Activated T-cell treated with anti-CD3 and anti-CD28 coated beads, Interleukin-2, amount 50 U/mL, for 4 hours (primary cell): ENCODE data around the gene TCP1. TPM values are rescaled to one million over a fixed set of nuclear protein-coding genes. Genes with fewer than 3 reads are reported as not detected.
A peak's percentile ranks its signal among the peaks of the same experiment; 100 is the strongest.
"Not testable (repeated sequence)": the region's sequence is repeated elsewhere in the genome, so short reads cannot be mapped to it uniquely, and the experiment has no call there.

Experiments used
- ATAC-seq, 2 donors: fragments of 200-7000 bp; cut with Tn5 transposase; one replicate each; pipeline ENCODE4 v1.10.0; 2021
- DNase-seq: peaks from one replicate; pipeline ENCODE4 v3.0.0-alpha.2; 2020
- H3K27me3 Mint-ChIP-seq: one replicate; pipeline ENCODE4 v1.8.0; 2021; ENCODE audit warnings: low read depth, mixed read lengths
- H3K36me3 Mint-ChIP-seq: one replicate; pipeline ENCODE4 v1.8.0; 2022; ENCODE audit warnings: mixed read lengths; ENCODE audit not compliant: insufficient read depth
- H3K4me1 Mint-ChIP-seq: one replicate; pipeline ENCODE4 v1.8.0; 2021; ENCODE audit warnings: low read depth, mixed read lengths
- H3K4me3 Mint-ChIP-seq: one replicate; pipeline ENCODE4 v1.8.0; 2021; ENCODE audit warnings: mild to moderate bottlenecking, moderate library complexity, mixed read lengths
- H3K9me3 Mint-ChIP-seq: one replicate; pipeline ENCODE4 v1.8.0; 2021; ENCODE audit warnings: mixed read lengths
- total RNA-seq, 3 donors: library from RNA; stranded (reverse); gene quantifications; one replicate each; pipeline ENCODE4 v1.2.1, GENCODE V29; 2021

Gene TCP1
- total RNA-seq, 3 donors from 2014 or later: 623 to 691 (median 686) TPM

DNA sequence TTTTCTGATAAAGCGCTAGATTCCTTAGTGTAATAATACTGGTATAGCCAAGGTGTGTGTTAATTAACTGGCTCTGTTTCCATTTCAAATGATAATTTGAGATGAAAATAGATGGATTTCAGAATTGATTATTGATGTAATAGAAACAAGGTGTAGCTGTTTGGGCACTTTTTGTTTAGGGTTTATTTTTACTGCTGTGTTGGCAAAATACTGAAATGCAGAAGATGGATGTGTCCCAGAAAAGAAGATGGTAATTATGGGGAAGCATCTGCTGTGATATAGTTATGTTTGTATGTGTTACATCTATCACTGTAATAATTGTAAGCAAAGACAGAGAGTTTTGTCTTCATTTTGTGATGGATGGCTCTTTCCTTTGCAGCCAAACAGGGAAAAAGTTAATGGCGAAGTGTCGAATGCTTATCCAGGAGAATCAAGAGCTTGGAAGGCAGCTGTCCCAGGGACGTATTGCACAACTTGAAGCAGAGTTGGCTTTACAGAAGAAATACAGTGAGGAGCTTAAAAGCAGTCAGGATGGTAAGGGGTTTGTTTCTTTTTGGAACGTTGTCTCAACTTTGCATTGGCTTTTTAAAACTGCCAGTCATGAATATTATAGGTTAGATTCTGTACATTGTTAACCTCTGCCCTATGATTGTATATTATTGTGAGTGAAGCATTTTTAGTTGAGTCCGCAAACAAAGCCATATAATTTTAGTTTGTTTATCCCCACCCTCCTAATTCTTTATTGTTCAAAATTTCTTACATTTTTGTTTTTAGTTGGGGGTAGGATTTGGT is 36.1 kb downstream of the TCP1 start:
- Mint-ChIP-seq H3K27me3 (no peaks in the 10 kb centered on the region), H3K36me3 (peaks cover 49% of the 10 kb centered on the region), H3K4me1 (peaks cover 5% of the 10 kb centered on the region), H3K9me3 (no peaks in the 10 kb centered on the region), H3K4me3 (no peak overlapping the region)
- no peak for ATAC-seq
- no peak for DNase-seq

- ATAC-seq (no peak), DNase-seq (no peak)
- peaks cover 2% of the 10 kb centered on the region for H3K4me1 Mint-ChIP-seq
- H3K27me3 Mint-ChIP-seq: no peaks in the 10 kb centered on the region
- peaks cover 49% of the 10 kb centered on the region for H3K36me3 Mint-ChIP-seq
- H3K4me3 Mint-ChIP-seq: no peak overlapping the region
- H3K9me3 Mint-ChIP-seq: no peaks in the 10 kb centered on the region
These were observed 38.0 kb downstream of the TCP1 start for GRCh38 chr6:159751448-159751847.

GRCh38 chr6:159748127-159748526 is 41.3 kb downstream of the TCP1 start:
- peaks cover 55% of the 10 kb centered on the region for H3K36me3 Mint-ChIP-seq
- H3K4me3 Mint-ChIP-seq, DNase-seq, H3K27me3 Mint-ChIP-seq, H3K4me1 Mint-ChIP-seq, H3K9me3 Mint-ChIP-seq, ATAC-seq: not testable (repeated sequence)

GRCh38 chr6:159746759-159747158 is 42.6 kb downstream of the TCP1 start:
- ATAC-seq (no peak), DNase-seq (no peak)
- Mint-ChIP-seq H3K9me3 (no peaks in the 10 kb centered on the region), H3K4me3 (no peak overlapping the region), H3K4me1 (peaks cover 9% of the 10 kb centered on the region), H3K27me3 (no peaks in the 10 kb centered on the region), H3K36me3 (peaks cover 58% of the 10 kb centered on the region)

GRCh38 chr6:159745081-159745480 is 44.3 kb downstream of the TCP1 start:
- DNase-seq: no peak
- Mint-ChIP-seq H3K36me3 (peaks cover 63% of the 10 kb centered on the region), H3K27me3 (no peaks in the 10 kb centered on the region), H3K4me1 (peaks cover 14% of the 10 kb centered on the region), H3K9me3 (no peaks in the 10 kb centered on the region), H3K4me3 (no peak overlapping the region)
- ATAC-seq: no peak

DNA sequence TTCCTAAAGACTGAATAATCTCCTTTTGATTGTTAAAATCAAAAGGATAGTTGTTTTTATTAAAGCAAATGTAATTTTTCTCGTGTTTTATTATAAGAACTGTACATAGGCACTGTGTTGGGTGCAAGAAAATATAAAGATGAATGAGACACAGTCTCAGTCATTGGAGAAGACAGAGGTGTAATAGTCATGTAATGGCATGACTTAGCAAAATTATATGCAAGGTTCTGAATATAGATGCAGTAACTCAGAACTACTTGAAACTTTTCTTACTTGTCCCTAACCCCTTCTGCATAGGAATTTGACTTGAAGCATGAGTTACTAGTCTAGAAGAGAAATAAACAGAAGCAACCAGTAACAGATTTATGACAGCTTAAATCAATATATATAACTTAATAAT is 47.2 kb downstream of the TCP1 start:
- peaks cover 27% of the 10 kb centered on the region for H3K4me1 Mint-ChIP-seq
- no peaks in the 10 kb centered on the region for H3K27me3 Mint-ChIP-seq
- peaks cover 54% of the 10 kb centered on the region for H3K36me3 Mint-ChIP-seq
- DNase-seq: no peak
- H3K4me3 Mint-ChIP-seq: no peak overlapping the region
- H3K9me3 Mint-ChIP-seq: no peaks in the 10 kb centered on the region
- ATAC-seq: no peak

DNA sequence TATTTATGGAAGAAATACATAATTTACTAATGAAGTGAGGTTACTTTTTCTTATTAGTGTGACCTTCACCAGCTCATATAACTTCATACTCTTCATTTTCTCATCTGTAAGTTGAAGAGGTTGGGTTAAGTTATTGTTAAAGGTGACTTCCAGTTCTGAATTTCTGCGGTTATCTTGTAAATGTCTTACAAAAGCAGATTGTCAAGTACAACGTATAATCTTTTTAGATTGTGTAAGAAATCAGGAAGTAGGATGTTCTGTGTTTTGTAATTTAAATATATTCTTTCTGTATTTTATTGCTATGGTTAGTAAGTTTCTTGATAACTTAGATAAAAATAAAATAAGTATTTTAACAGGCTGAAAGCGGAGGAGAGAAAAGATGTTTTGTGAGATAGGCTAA is 50.1 kb downstream of the TCP1 start:
- DNase-seq (no peak), ATAC-seq (no peak)
- Mint-ChIP-seq H3K9me3 (no peaks in the 10 kb centered on the region), H3K4me3 (no peak overlapping the region), H3K36me3 (peaks cover 36% of the 10 kb centered on the region), H3K27me3 (no peaks in the 10 kb centered on the region), H3K4me1 (peaks cover 33% of the 10 kb centered on the region)

GRCh38 chr6:159736908-159737307 is 52.5 kb downstream of the TCP1 start:
- H3K9me3 Mint-ChIP-seq: no peaks in the 10 kb centered on the region
- no peaks in the 10 kb centered on the region for H3K27me3 Mint-ChIP-seq
- DNase-seq (no peak), ATAC-seq (no peak)
- H3K4me1 Mint-ChIP-seq: peaks cover 42% of the 10 kb centered on the region
- peaks cover 25% of the 10 kb centered on the region for H3K36me3 Mint-ChIP-seq
- no peak overlapping the region for H3K4me3 Mint-ChIP-seq

DNA sequence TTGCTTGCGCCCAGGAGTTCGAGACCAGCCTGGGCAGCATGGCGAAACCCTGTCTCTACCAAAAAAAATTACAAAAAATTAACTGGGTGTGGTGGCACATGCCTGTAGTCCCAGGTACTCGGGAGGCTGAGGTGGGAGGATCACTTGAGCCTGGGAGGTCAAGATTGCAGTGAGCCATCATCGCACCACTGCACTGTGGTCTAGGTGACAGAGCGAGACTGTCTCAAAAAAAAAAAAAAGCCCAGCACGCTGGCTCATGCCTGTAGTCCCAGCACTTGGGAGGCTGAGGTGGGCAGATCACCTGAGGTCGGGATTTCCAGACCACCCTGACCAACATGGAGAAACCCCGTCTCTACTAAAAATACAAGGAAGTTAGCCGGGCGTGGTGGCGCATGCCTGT is 56.0 kb downstream of the TCP1 start:
- ATAC-seq, H3K4me3 Mint-ChIP-seq: not testable (repeated sequence)

GRCh38 chr6:159732550-159732949 is 56.9 kb downstream of the TCP1 start:
- not testable (repeated sequence) for H3K27me3 Mint-ChIP-seq, ATAC-seq, H3K4me3 Mint-ChIP-seq, H3K36me3 Mint-ChIP-seq, H3K9me3 Mint-ChIP-seq, DNase-seq
- H3K4me1 Mint-ChIP-seq: peaks cover 58% of the 10 kb centered on the region

More for the DNA sequence above, 56.0 kb downstream of the TCP1 start:
- H3K4me1 Mint-ChIP-seq: peaks cover 65% of the 10 kb centered on the region
- H3K9me3 Mint-ChIP-seq, DNase-seq, H3K27me3 Mint-ChIP-seq: not testable (repeated sequence)
- H3K36me3 Mint-ChIP-seq: peaks cover 16% of the 10 kb centered on the region

DNA sequence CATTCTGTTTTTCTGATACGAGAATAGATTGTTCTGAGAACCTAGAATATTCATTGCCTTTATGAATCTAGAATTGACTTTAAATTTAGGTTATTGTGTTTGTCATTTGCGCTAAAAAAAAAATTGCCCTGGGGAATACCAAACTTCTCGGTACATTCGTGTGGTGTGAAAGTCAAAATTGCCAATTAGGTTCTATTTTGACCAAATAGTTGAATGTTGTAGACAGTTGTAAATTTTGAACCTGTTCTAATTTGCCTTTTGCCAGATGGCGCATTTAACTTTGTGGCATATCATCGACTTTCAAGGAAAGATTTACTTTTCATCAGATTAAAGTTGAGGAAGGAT is 59.1 kb downstream of the TCP1 start:
- H3K36me3 Mint-ChIP-seq: peaks cover 6% of the 10 kb centered on the region
- peaks cover 59% of the 10 kb centered on the region for H3K4me1 Mint-ChIP-seq
- peak overlapping the region; percentile 91 for H3K4me3 Mint-ChIP-seq
- DNase-seq (no peak), ATAC-seq (no peak)
- H3K27me3 Mint-ChIP-seq: no peaks in the 10 kb centered on the region
- H3K9me3 Mint-ChIP-seq: no peaks in the 10 kb centered on the region

DNA sequence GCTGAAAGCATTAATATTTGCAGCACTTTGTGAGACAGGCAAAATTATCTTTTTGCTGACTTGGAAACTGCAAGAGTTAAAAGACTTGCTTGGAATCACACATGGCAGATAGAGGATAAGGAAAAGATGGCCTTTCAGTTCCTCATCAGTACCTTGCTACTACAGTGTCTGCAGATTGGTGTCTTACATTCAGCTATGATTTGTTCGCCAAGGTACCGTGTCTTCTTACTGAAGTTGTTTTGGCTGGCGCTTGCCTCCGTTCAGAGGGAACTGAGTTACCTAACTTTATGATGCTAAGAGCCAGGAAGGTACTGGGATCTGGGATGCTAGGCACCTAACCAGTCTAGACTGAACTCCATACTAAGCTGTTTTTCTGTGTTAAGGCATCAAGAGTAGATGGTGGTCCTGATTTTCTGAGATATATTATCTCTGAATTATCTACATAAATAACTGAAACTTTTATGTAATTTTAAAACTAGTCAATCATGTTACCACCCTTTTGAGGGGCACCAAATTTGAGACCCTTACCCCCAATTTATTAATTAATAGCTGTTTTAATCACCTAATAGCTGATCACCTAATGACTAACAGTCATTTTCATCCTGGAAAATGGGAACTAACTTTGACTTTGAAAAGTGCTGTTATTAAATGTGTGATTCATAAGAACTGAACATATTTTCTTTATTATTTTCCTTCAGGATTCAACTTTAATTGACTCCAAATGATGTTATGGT is 59.6 kb downstream of the TCP1 start:
- peaks cover 54% of the 10 kb centered on the region for H3K4me1 Mint-ChIP-seq
- H3K27me3 Mint-ChIP-seq: no peaks in the 10 kb centered on the region
- no peak for ATAC-seq
- no peaks in the 10 kb centered on the region for H3K9me3 Mint-ChIP-seq
- peak overlapping the region; percentile 91 for H3K4me3 Mint-ChIP-seq
- peaks cover 6% of the 10 kb centered on the region for H3K36me3 Mint-ChIP-seq
- no peak for DNase-seq

- peak overlapping the region; percentile 91 for H3K4me3 Mint-ChIP-seq
These were observed 60.9 kb downstream of the TCP1 start for GRCh38 chr6:159728531-159728964.

More at GRCh38 chr6:159728531-159728964, 60.9 kb downstream of the TCP1 start:
- Mint-ChIP-seq H3K27me3 (no peaks in the 10 kb centered on the region), H3K4me1 (peaks cover 46% of the 10 kb centered on the region), H3K36me3 (peaks cover 6% of the 10 kb centered on the region), H3K9me3 (no peaks in the 10 kb centered on the region)
- no peak for DNase-seq
- no peak for ATAC-seq
